B cell (primary cell): Measurements from ENCODE around the gene SMYD2.

Experiments
- EZH2 ChIP-seq: IDR thresholded peaks from 2 replicates; pipeline ENCODE4 v1.6.1; 2012; ENCODE audit warnings: borderline replicate concordance, low read depth, mild to moderate bottlenecking, moderate library complexity, low read length; ENCODE audit not compliant: insufficient read depth, poor library complexity, severe bottlenecking
- TF ChIP-seq, protein P1 (sequence below): fragments of 200-600 bp; IDR thresholded peaks from one replicate; pipeline ENCODE4 v1.8.0; 2022; ENCODE audit warnings: antibody characterized with exemption, mild to moderate bottlenecking

DNA sequence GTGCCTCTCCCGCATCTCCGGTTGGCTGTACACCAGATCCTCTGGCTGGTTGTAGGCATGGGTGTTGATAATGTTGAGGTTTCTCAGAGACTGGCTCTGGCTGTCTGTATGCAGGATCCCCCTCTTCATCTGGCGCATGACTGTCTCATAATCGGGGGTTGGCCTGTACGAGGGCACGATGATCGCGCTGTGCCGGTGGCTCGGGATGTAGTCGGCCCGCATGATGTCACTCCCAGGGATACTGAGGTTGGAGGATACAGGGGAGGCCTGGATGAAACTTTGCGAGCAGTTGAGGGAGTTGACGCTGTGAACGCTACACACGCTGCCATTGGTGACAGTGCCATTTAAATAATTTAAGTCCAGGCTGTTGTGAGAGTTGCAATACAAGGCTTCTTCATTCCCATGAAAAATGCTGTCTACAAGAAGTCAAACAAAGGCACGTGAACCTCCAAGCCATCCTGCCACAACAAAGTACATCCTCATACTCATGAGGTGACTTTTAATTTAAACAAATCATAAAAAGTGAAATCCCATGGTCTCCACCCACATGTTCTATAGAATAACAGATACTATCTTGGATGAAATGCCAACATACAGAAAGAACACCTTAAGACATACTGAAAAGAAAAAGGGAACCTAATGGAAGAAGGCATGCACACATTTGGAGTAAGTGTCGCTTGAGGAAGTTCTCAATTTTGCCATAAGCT is 103.6 kb downstream of the SMYD2 start:
- TF ChIP-seq, protein P1, sequence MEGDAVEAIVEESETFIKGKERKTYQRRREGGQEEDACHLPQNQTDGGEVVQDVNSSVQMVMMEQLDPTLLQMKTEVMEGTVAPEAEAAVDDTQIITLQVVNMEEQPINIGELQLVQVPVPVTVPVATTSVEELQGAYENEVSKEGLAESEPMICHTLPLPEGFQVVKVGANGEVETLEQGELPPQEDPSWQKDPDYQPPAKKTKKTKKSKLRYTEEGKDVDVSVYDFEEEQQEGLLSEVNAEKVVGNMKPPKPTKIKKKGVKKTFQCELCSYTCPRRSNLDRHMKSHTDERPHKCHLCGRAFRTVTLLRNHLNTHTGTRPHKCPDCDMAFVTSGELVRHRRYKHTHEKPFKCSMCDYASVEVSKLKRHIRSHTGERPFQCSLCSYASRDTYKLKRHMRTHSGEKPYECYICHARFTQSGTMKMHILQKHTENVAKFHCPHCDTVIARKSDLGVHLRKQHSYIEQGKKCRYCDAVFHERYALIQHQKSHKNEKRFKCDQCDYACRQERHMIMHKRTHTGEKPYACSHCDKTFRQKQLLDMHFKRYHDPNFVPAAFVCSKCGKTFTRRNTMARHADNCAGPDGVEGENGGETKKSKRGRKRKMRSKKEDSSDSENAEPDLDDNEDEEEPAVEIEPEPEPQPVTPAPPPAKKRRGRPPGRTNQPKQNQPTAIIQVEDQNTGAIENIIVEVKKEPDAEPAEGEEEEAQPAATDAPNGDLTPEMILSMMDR = no peak
- TF ChIP-seq EZH2 = no peak
